SK-N-SH treated with all-trans-retinoic acid at 6 μM for 48 hours (cell line): Measurements from ENCODE around the gene NAT14.

Experiments
- ARNTL ChIP-seq: fragments of 450-650 bp; formaldehyde crosslinking; IDR thresholded peaks from 2 replicates; pipeline ENCODE4 v1.5.0; 2020; ENCODE audit warnings: low read depth, mild to moderate bottlenecking, moderate library complexity, borderline replicate concordance
- BACH2 ChIP-seq: fragments of 250-450 bp; sonication (Bioruptor Pico); IDR thresholded peaks from 2 replicates; pipeline ENCODE4 v1.9.0; 2021; ENCODE audit warnings: mild to moderate bottlenecking, borderline replicate concordance
- CSDC2 ChIP-seq: fragments of 250-450 bp; sonication (Bioruptor Pico); IDR thresholded peaks from 2 replicates; pipeline ENCODE4 v1.5.0; 2020; ENCODE audit warnings: mild to moderate bottlenecking, moderate library complexity
- CSRNP3 ChIP-seq: fragments of 250-450 bp; sonication (Bioruptor Pico); IDR thresholded peaks from 2 replicates; pipeline ENCODE4 v1.5.1; 2021; ENCODE audit warnings: mild to moderate bottlenecking, moderate library complexity
- OSR1 ChIP-seq: fragments of 250-450 bp; sonication (Bioruptor Pico); IDR thresholded peaks from 2 replicates; pipeline ENCODE4 v1.8.0; 2022; ENCODE audit warnings: moderate library complexity, mild to moderate bottlenecking, inconsistent platforms
- RARB ChIP-seq: fragments of 250-450 bp; sonication (Bioruptor Pico); IDR thresholded peaks from 2 replicates; pipeline ENCODE4 v1.8.0; 2021; ENCODE audit warnings: mild to moderate bottlenecking, moderate library complexity
- SNAI2 ChIP-seq: fragments of 250-450 bp; sonication (Bioruptor Pico); IDR thresholded peaks from 2 replicates; pipeline ENCODE4 v1.5.0; 2020; ENCODE audit warnings: mild to moderate bottlenecking, moderate library complexity
- TSHZ2 ChIP-seq: fragments of 250-450 bp; sonication (Bioruptor Pico); IDR thresholded peaks from 2 replicates; pipeline ENCODE4 v1.5.0; 2020; ENCODE audit warnings: mild to moderate bottlenecking, moderate library complexity
- ZNF565 ChIP-seq: fragments of 450-650 bp; formaldehyde crosslinking; conservative IDR thresholded peaks from 2 replicates; pipeline ENCODE4 v1.5.0; 2020; ENCODE audit warnings: low read depth, mild to moderate bottlenecking, moderate library complexity
- ZNF70 ChIP-seq: fragments of 450-650 bp; formaldehyde crosslinking; IDR thresholded peaks from 2 replicates; pipeline ENCODE4 v1.5.0; 2020; ENCODE audit warnings: mild to moderate bottlenecking, moderate library complexity
- ZNF8 ChIP-seq: fragments of 450-650 bp; formaldehyde crosslinking; IDR thresholded peaks from 2 replicates; pipeline ENCODE4 v1.5.0; 2020; ENCODE audit warnings: mild to moderate bottlenecking, moderate library complexity
- TF ChIP-seq, protein P1 (sequence below): fragments of 250-450 bp; sonication (Bioruptor Pico); IDR thresholded peaks from 2 replicates; pipeline ENCODE4 v1.8.0; 2020; ENCODE audit warnings: mild to moderate bottlenecking, moderate library complexity, borderline replicate concordance

DNA sequence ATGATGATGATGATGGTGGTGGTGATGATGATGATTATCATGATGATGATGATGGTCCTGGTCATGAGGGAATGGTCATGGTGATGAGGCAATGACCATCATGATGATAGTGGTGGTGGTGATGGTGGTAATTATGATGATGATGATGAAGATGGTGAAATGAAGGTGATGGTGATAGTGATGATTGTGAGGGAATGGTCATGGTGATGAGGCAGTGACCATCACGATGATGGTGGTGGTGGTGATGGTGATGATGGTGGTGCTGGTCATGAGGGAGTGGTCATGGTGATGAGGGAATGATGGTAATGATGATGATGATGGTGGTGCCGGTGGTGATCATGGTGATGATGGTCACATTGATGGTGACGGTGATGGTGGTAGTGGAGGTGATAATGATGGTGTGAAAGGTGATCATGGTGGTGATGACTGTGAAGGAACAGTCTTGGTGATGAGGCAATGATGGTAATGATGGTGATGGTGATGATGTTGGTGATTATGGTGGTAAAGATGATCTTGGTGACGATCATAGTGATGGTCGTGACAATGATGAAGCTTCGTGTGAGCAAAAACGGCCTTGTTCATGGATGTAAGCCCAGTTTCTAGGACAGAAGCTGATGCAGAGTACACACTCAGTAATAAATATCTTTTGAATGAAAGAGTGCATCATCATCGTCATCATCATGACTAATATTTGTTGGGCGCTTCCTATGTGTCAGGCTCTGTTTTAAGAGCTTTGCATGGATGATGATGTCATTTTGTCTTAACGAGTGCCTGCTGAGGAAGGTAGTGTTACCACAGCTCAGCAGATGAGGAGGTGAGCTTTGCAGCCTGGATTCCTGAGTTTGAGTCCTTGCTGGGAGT, 34.7 kb downstream of the NAT14 start:
- no peak for TF ChIP-seq TSHZ2 (CRISPR knock-in tag)
- no peak for TF ChIP-seq RARB (CRISPR knock-in tag)
- TF ChIP-seq CSRNP3 = no peak
- no peak for TF ChIP-seq ARNTL (CRISPR knock-in tag)
- no peak for TF ChIP-seq SNAI2 (CRISPR knock-in tag)
- no peak for TF ChIP-seq ZNF8
- TF ChIP-seq CSDC2 (CRISPR knock-in tag) = no peak
- TF ChIP-seq ZNF70 (CRISPR knock-in tag) = no peak
- TF ChIP-seq OSR1 = no peak
- TF ChIP-seq, protein P1, sequence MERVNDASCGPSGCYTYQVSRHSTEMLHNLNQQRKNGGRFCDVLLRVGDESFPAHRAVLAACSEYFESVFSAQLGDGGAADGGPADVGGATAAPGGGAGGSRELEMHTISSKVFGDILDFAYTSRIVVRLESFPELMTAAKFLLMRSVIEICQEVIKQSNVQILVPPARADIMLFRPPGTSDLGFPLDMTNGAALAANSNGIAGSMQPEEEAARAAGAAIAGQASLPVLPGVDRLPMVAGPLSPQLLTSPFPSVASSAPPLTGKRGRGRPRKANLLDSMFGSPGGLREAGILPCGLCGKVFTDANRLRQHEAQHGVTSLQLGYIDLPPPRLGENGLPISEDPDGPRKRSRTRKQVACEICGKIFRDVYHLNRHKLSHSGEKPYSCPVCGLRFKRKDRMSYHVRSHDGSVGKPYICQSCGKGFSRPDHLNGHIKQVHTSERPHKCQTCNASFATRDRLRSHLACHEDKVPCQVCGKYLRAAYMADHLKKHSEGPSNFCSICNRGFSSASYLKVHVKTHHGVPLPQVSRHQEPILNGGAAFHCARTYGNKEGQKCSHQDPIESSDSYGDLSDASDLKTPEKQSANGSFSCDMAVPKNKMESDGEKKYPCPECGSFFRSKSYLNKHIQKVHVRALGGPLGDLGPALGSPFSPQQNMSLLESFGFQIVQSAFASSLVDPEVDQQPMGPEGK = no peak
- TF ChIP-seq BACH2 (CRISPR knock-in tag) = no peak
- no peak for TF ChIP-seq ZNF565 (CRISPR knock-in tag)
